GM18526 (cell line): ENCODE measurements around the gene DOCK4.

ENCODE experiments used
- POLR2A ChIP-seq: IDR thresholded peaks from 3 replicates; pipeline ENCODE4 v1.6.1; 2011; ENCODE audit not compliant: insufficient read length; ENCODE audit errors: extremely low read depth

Gene DOCK4

GRCh38 chr7:112120696-112121217 is 85.4 kb downstream of the DOCK4 start:
- TF ChIP-seq POLR2A = no peak

GRCh38 chr7:112118581-112119566 is 87.3 kb downstream of the DOCK4 start:
- TF ChIP-seq POLR2A = no peak

- TF ChIP-seq POLR2A = no peak
Measured at GRCh38 chr7:112116894-112117293, 89.3 kb downstream of the DOCK4 start.

GRCh38 chr7:112116358-112116757 is 89.8 kb downstream of the DOCK4 start:
- no peak for TF ChIP-seq POLR2A

GRCh38 chr7:112115880-112116279 is 90.3 kb downstream of the DOCK4 start:
- TF ChIP-seq POLR2A = no peak

- no peak for TF ChIP-seq POLR2A
Measured at GRCh38 chr7:112113913-112114575, 92.2 kb downstream of the DOCK4 start.

GRCh38 chr7:112112822-112113255 is 93.4 kb downstream of the DOCK4 start:
- TF ChIP-seq POLR2A = no peak

- no peak for TF ChIP-seq POLR2A
Measured at GRCh38 chr7:112110651-112111050, 95.5 kb downstream of the DOCK4 start.

GRCh38 chr7:112110175-112110574 is 96.0 kb downstream of the DOCK4 start:
- TF ChIP-seq POLR2A = no peak

- no peak for TF ChIP-seq POLR2A
Measured at GRCh38 chr7:112108981-112109380, 97.2 kb downstream of the DOCK4 start.

GRCh38 chr7:112105584-112106530 is 100.3 kb downstream of the DOCK4 start:
- no peak for TF ChIP-seq POLR2A

- TF ChIP-seq POLR2A = no peak
Measured at GRCh38 chr7:112104120-112104519, 102.1 kb downstream of the DOCK4 start.

GRCh38 chr7:112103246-112103645 is 103.0 kb downstream of the DOCK4 start:
- TF ChIP-seq POLR2A = no peak

GRCh38 chr7:112101201-112101846 is 104.9 kb downstream of the DOCK4 start:
- no peak for TF ChIP-seq POLR2A
